ENCODE results near the gene XPO4.
A peak's percentile ranks its signal among the peaks of the same experiment; 100 is the strongest.
"Not testable (repeated sequence)": the region's sequence is repeated elsewhere in the genome, so short reads cannot be mapped to it uniquely, and the experiment has no call there.

XPO4 gene

GRCh38 chr13:20923272-20923671, 20.7 kb upstream of the XPO4 start:
- no peak overlapping the region for H3K9ac ChIP-seq (ENCODE audit: low read depth, low read length)
- H3K36me3 ChIP-seq (ENCODE audit: insufficient read depth, low read depth, low read length) = no peaks in the 10 kb centered on the region
- no peaks in the 10 kb centered on the region for H3K27me3 ChIP-seq (ENCODE audit: insufficient read depth, low read length)
- no peaks in the 10 kb centered on the region for H3K9me3 ChIP-seq (ENCODE audit: insufficient read depth, low read depth, low read length)
- H3K4me3 ChIP-seq (ENCODE audit: low read length) = no peak overlapping the region
- H3K27ac ChIP-seq (ENCODE audit: low read length) = no peak overlapping the region
- H3K4me1 ChIP-seq (ENCODE audit: insufficient read depth, low read length) = peaks cover 3% of the 10 kb centered on the region; the same call in 1 of the 2 replicates

GRCh38 chr13:20921572-20921971, 19.0 kb upstream of the XPO4 start:
- no peak overlapping the region for H3K9ac ChIP-seq (ENCODE audit: low read depth, low read length)
- H3K36me3 ChIP-seq (ENCODE audit: insufficient read depth, low read depth, low read length) = no peaks in the 10 kb centered on the region
- H3K4me1 ChIP-seq (ENCODE audit: insufficient read depth, low read length) = peaks cover 3% of the 10 kb centered on the region; the same call in 1 of the 2 replicates
- H3K9me3 ChIP-seq (ENCODE audit: insufficient read depth, low read depth, low read length) = no peaks in the 10 kb centered on the region
- H3K27ac ChIP-seq (ENCODE audit: low read length) = no peak overlapping the region
- H3K4me3 ChIP-seq (ENCODE audit: low read length) = no peak overlapping the region
- no peaks in the 10 kb centered on the region for H3K27me3 ChIP-seq (ENCODE audit: insufficient read depth, low read length)

GRCh38 chr13:20915676-20916075, 13.1 kb upstream of the XPO4 start:
- H3K9ac ChIP-seq (ENCODE audit: low read depth, low read length); H3K27ac ChIP-seq (ENCODE audit: low read length); H3K4me3 ChIP-seq (ENCODE audit: low read length); H3K36me3 ChIP-seq (ENCODE audit: insufficient read depth, low read depth, low read length); H3K27me3 ChIP-seq (ENCODE audit: insufficient read depth, low read length); H3K4me1 ChIP-seq (ENCODE audit: insufficient read depth, low read length); H3K9me3 ChIP-seq (ENCODE audit: insufficient read depth, low read depth, low read length): not testable (repeated sequence)

- no peaks in the 10 kb centered on the region for H3K36me3 ChIP-seq (ENCODE audit: insufficient read depth, low read depth, low read length)
- no peak overlapping the region for H3K27ac ChIP-seq (ENCODE audit: low read length)
- no peaks in the 10 kb centered on the region for H3K27me3 ChIP-seq (ENCODE audit: insufficient read depth, low read length)
- H3K9ac ChIP-seq (ENCODE audit: low read depth, low read length) = no peak overlapping the region
- 0 out of 2 replicates have a peak, but pooled peaks cover 4% of the 10 kb centered on the region for H3K9me3 ChIP-seq (ENCODE audit: insufficient read depth, low read depth, low read length)
- H3K4me3 ChIP-seq (ENCODE audit: low read length) = no peak overlapping the region
- H3K4me1 ChIP-seq (ENCODE audit: insufficient read depth, low read length) = no peaks in the 10 kb centered on the region
Observed at GRCh38 chr13:20911037-20911436, 8.5 kb upstream of the XPO4 start.

GRCh38 chr13:20908714-20909497, 6.4 kb upstream of the XPO4 start:
- H3K9me3 ChIP-seq (ENCODE audit: insufficient read depth, low read depth, low read length) = 0 out of 2 replicates have a peak, but pooled peaks cover 4% of the 10 kb centered on the region
- no peaks in the 10 kb centered on the region for H3K27me3 ChIP-seq (ENCODE audit: insufficient read depth, low read length)
- no peaks in the 10 kb centered on the region for H3K36me3 ChIP-seq (ENCODE audit: insufficient read depth, low read depth, low read length)
- no peak overlapping the region for H3K27ac ChIP-seq (ENCODE audit: low read length)
- H3K4me3 ChIP-seq (ENCODE audit: low read length) = no peak overlapping the region
- H3K4me1 ChIP-seq (ENCODE audit: insufficient read depth, low read length) = no peaks in the 10 kb centered on the region
- H3K9ac ChIP-seq (ENCODE audit: low read depth, low read length) = no peak overlapping the region

- Histone ChIP-seq H3K36me3 (ENCODE audit: insufficient read depth, low read depth, low read length) (peaks cover 7% of the 10 kb centered on the region; the same call in 1 of the 2 replicates), H3K9me3 (ENCODE audit: insufficient read depth, low read depth, low read length) (no peaks in the 10 kb centered on the region)
Observed at GRCh38 chr13:20904908-20905307, 2.4 kb upstream of the XPO4 start.

GRCh38 chr13:20903164-20903475, 574 bp upstream of the XPO4 start:
- peak overlapping the region; percentile 98 for H3K4me3 ChIP-seq (ENCODE audit: low read length)
- H3K27me3 ChIP-seq (ENCODE audit: insufficient read depth, low read length) = no peaks in the 10 kb centered on the region
- peak overlapping the region; percentile 18 for H3K27ac ChIP-seq (ENCODE audit: low read length)
- H3K36me3 ChIP-seq (ENCODE audit: insufficient read depth, low read depth, low read length) = peaks cover 23% of the 10 kb centered on the region
- H3K9me3 ChIP-seq (ENCODE audit: insufficient read depth, low read depth, low read length) = no peaks in the 10 kb centered on the region
- peak overlapping the region; percentile 98 for H3K9ac ChIP-seq (ENCODE audit: low read depth, low read length)
- H3K4me1 ChIP-seq (ENCODE audit: insufficient read depth, low read length) = no peaks in the 10 kb centered on the region; the same call in 1 of the 2 replicates

More at GRCh38 chr13:20904908-20905307, 2.4 kb upstream of the XPO4 start:
- no peak overlapping the region for H3K27ac ChIP-seq (ENCODE audit: low read length)
- H3K27me3 ChIP-seq (ENCODE audit: insufficient read depth, low read length) = no peaks in the 10 kb centered on the region
- H3K4me3 ChIP-seq (ENCODE audit: low read length) = no peak overlapping the region
- no peak overlapping the region for H3K9ac ChIP-seq (ENCODE audit: low read depth, low read length)
- H3K4me1 ChIP-seq (ENCODE audit: insufficient read depth, low read length) = no peaks in the 10 kb centered on the region; the same call in 1 of the 2 replicates

GRCh38 chr13:20901668-20902437, 693 bp downstream of the XPO4 start:
- Histone ChIP-seq H3K4me3 (ENCODE audit: low read length) (peak overlapping the region; percentile 98), H3K9ac (ENCODE audit: low read depth, low read length) (peak overlapping the region; percentile 98), H3K9me3 (ENCODE audit: insufficient read depth, low read depth, low read length) (no peaks in the 10 kb centered on the region), H3K27ac (ENCODE audit: low read length) (peak overlapping the region; percentile 94), H3K4me1 (ENCODE audit: insufficient read depth, low read length) (no peaks in the 10 kb centered on the region; the same call in 1 of the 2 replicates), H3K36me3 (ENCODE audit: insufficient read depth, low read depth, low read length) (peaks cover 24% of the 10 kb centered on the region), H3K27me3 (ENCODE audit: insufficient read depth, low read length) (no peaks in the 10 kb centered on the region)

- H3K36me3 ChIP-seq (ENCODE audit: insufficient read depth, low read depth, low read length) = peaks cover 10% of the 10 kb centered on the region
- no peaks in the 10 kb centered on the region for H3K4me1 ChIP-seq (ENCODE audit: insufficient read depth, low read length)
- no peak overlapping the region for H3K9ac ChIP-seq (ENCODE audit: low read depth, low read length)
- no peak overlapping the region for H3K4me3 ChIP-seq (ENCODE audit: low read length)
- H3K9me3 ChIP-seq (ENCODE audit: insufficient read depth, low read depth, low read length) = no peaks in the 10 kb centered on the region
- H3K27me3 ChIP-seq (ENCODE audit: insufficient read depth, low read length) = no peaks in the 10 kb centered on the region
- H3K27ac ChIP-seq (ENCODE audit: low read length) = no peak overlapping the region
Observed at GRCh38 chr13:20894245-20894644, 8.3 kb downstream of the XPO4 start.

- no peak overlapping the region for H3K9ac ChIP-seq (ENCODE audit: low read depth, low read length)
- H3K27me3 ChIP-seq (ENCODE audit: insufficient read depth, low read length) = no peaks in the 10 kb centered on the region
- no peaks in the 10 kb centered on the region for H3K4me1 ChIP-seq (ENCODE audit: insufficient read depth, low read length)
- no peak overlapping the region for H3K4me3 ChIP-seq (ENCODE audit: low read length)
- H3K36me3 ChIP-seq (ENCODE audit: insufficient read depth, low read depth, low read length) = no peaks in the 10 kb centered on the region
- H3K9me3 ChIP-seq (ENCODE audit: insufficient read depth, low read depth, low read length) = no peaks in the 10 kb centered on the region
- H3K27ac ChIP-seq (ENCODE audit: low read length) = no peak overlapping the region
Observed at GRCh38 chr13:20891768-20892167, 10.8 kb downstream of the XPO4 start.

GRCh38 chr13:20891034-20891433, 11.5 kb downstream of the XPO4 start:
- Histone ChIP-seq H3K27me3 (ENCODE audit: insufficient read depth, low read length) (no peaks in the 10 kb centered on the region), H3K9ac (ENCODE audit: low read depth, low read length) (no peak overlapping the region), H3K4me1 (ENCODE audit: insufficient read depth, low read length) (no peaks in the 10 kb centered on the region), H3K9me3 (ENCODE audit: insufficient read depth, low read depth, low read length) (no peaks in the 10 kb centered on the region), H3K27ac (ENCODE audit: low read length) (no peak overlapping the region), H3K36me3 (ENCODE audit: insufficient read depth, low read depth, low read length) (no peaks in the 10 kb centered on the region), H3K4me3 (ENCODE audit: low read length) (no peak overlapping the region)

- H3K9ac ChIP-seq (ENCODE audit: low read depth, low read length); H3K27ac ChIP-seq (ENCODE audit: low read length); H3K36me3 ChIP-seq (ENCODE audit: insufficient read depth, low read depth, low read length); H3K9me3 ChIP-seq (ENCODE audit: insufficient read depth, low read depth, low read length); H3K4me3 ChIP-seq (ENCODE audit: low read length); H3K4me1 ChIP-seq (ENCODE audit: insufficient read depth, low read length); H3K27me3 ChIP-seq (ENCODE audit: insufficient read depth, low read length): not testable (repeated sequence)
Observed at GRCh38 chr13:20890540-20890939, 12.0 kb downstream of the XPO4 start.
